Measurements from ENCODE around the gene LRRC58. TPM values are rescaled to one million over a fixed set of nuclear protein-coding genes. Genes with fewer than 3 reads are reported as not detected.

Gene LRRC58
- total and polyA plus RNA-seq, 2 of the 8 experiments (the other 6 are each of a cell fraction or from before 2014, with no cell fraction given) = 4.3 to 15.4 TPM

GRCh38 chr3:120349855-120350125 lies 636 bp upstream of the LRRC58 start:
- H3K4me1 ChIP-seq (replicated peaks in 1 of 4; ENCODE audit: control insufficient read depth in 3 of 4, insufficient read depth in 4 of 4, low read length in 3 of 4) = peaks cover 0 to 4% (median 2%) of the 10 kb centered on the region in 4 experiments; a peak in 2 of 7 replicates
- peak overlapping the region; percentile 10; the same call in 1 of the 2 replicates for H2AFZ ChIP-seq (ENCODE audit: low read length)
- peak overlapping the region; percentile 73 to 88 (median 76); a peak in 6 of 8 replicates for H3K4me3 ChIP-seq (ENCODE audit: extremely low read depth in 1 of 4, insufficient read depth in 2 of 4, low read depth in 3 of 4, low read length in 4 of 4)
- no peak overlapping the region for H4K8ac ChIP-seq (ENCODE audit: extremely low read depth, insufficient read depth, low read length)
- no peak overlapping the region for H2BK5ac ChIP-seq (ENCODE audit: low read depth, low read length)
- H2BK15ac ChIP-seq (ENCODE audit: low read length) = no peak overlapping the region
- ChIA-PET POLR2A (ENCODE audit: partially characterized antibody) (interaction anchor here (0.8 to 2.4 kb wide), 13 partner anchors 8 to 209 kb away, joined by 3 to 11 read pairs (median 5); no protein-coding TSS in a partner anchor), CTCF (ENCODE audit: partially characterized antibody) (interaction anchor here (0.7 to 2.5 kb wide), 9 partner anchors 10 to 729 kb away, joined by 3 to 14 read pairs (median 3); no protein-coding TSS in a partner anchor)
- H3K9ac ChIP-seq (replicated peaks in 1 of 4; ENCODE audit: extremely low read depth in 1 of 4, low read depth in 3 of 4, low read length in 3 of 4) = peak overlapping the region in 2 of 4 experiments; percentile 68 to 77; a peak in 5 of 7 replicates
- FAIRE-seq = no peak
- no peak overlapping the region for H4K91ac ChIP-seq (replicated peaks; ENCODE audit: insufficient read length, low read length)
- H3K79me1 ChIP-seq (ENCODE audit: low read depth, low read length) = peaks cover 2% of the 10 kb centered on the region; the same call in 1 of the 2 replicates
- no peak overlapping the region for H3K14ac ChIP-seq (ENCODE audit: insufficient read length)
- no peak overlapping the region for H3K18ac ChIP-seq (ENCODE audit: extremely low read depth, low read length)
- no peaks in the 10 kb centered on the region for H3K9me3 ChIP-seq (ENCODE audit: insufficient read depth in 2 of 2, low read depth in 1 of 2, low read length in 1 of 2)
- peaks cover 11% of the 10 kb centered on the region for H3K23me2 ChIP-seq (ENCODE audit: low read depth, low read length)
- WGBS, 2 experiments (ENCODE audit: extremely low coverage in 1 of 2, insufficient coverage in 1 of 2, insufficient read length in 1 of 2, insufficient replicate concordance in 2 of 2, low coverage in 1 of 2, low lambda C conversion rate in 2 of 2, missing lambda C conversion rate in 1 of 2) = 25% methylated on average over 6 of the region's 6 CpGs; no CpG with 5 or more reads in 1 of the 2 experiments
- no peak overlapping the region for H2BK20ac ChIP-seq (ENCODE audit: low read length)
- H3K23ac ChIP-seq (ENCODE audit: insufficient read length) = no peak overlapping the region
- peaks cover 0 to 24% of the 10 kb centered on the region in 2 experiments; a peak in 2 of 4 replicates for H3K79me2 ChIP-seq (ENCODE audit: control insufficient read depth in 1 of 2, insufficient read depth in 2 of 2, low read length in 2 of 2)
- H3K27ac ChIP-seq (ENCODE audit: low read depth, low read length) = no peak overlapping the region
- no peak overlapping the region for H2BK12ac ChIP-seq (ENCODE audit: low read depth, low read length)
- peak overlapping the region; percentile 54 for H3K4ac ChIP-seq (replicated peaks; ENCODE audit: insufficient read length, low read depth, low read length)
- no peak for DNase-seq (ENCODE audit: low read depth in 1 of 2, low spot score in 2 of 2)
- H3K27me3 ChIP-seq (replicated peaks in 1 of 4; ENCODE audit: control insufficient read depth in 3 of 4, extremely low read depth in 1 of 4, insufficient read depth in 3 of 4, low read length in 3 of 4) = peaks cover 0 to 6% (median 3%) of the 10 kb centered on the region in 4 experiments; a peak in 3 of 7 replicates
- H4K5ac ChIP-seq (ENCODE audit: insufficient read length, low read depth, low read length) = no peak overlapping the region
- no peak overlapping the region for H2BK120ac ChIP-seq (replicated peaks; ENCODE audit: low read depth, low read length)
- H3K4me2 ChIP-seq (ENCODE audit: insufficient read depth in 1 of 2, low read depth in 2 of 2, low read length in 2 of 2) = peak overlapping the region; percentile 84 to 90
- no peaks in the 10 kb centered on the region for H3K36me3 ChIP-seq (ENCODE audit: control insufficient read depth in 2 of 4, insufficient read depth in 4 of 4, low read length in 3 of 4)
- peaks cover 2% of the 10 kb centered on the region in 2 experiments for H4K20me1 ChIP-seq (replicated peaks in 1 of 2; ENCODE audit: control insufficient read depth in 1 of 2, insufficient read depth in 2 of 2, low read length in 2 of 2)
- H3K56ac ChIP-seq (replicated peaks; ENCODE audit: insufficient read length, low read depth, low read length) = no peak overlapping the region
- no peak overlapping the region for H2AK5ac ChIP-seq (ENCODE audit: low read depth, low read length)
- no peak for TF ChIP-seq NANOG (IDR thresholded peaks at IDR 0.05; ENCODE audit: insufficient read depth, low read depth, low read length, poor library complexity, severe bottlenecking)
- TF ChIP-seq EP300 (IDR thresholded peaks at IDR 0.05; ENCODE audit: borderline replicate concordance in 1 of 2, low read depth in 2 of 2, low read length in 2 of 2) = no peak
- TF ChIP-seq FOSL1 (IDR thresholded peaks at IDR 0.05; ENCODE audit: insufficient read depth, low read depth, low read length) = no peak
- TF ChIP-seq BACH1 (IDR thresholded peaks at IDR 0.05; ENCODE audit: low read length) = no peak
- TF ChIP-seq HDAC2 (IDR thresholded peaks at IDR 0.05; ENCODE audit: borderline replicate concordance in 1 of 2, low read depth in 2 of 2, low read length in 2 of 2) = no peak
- TF ChIP-seq RAD21 (IDR thresholded peaks at IDR 0.05 in 1 of 2, conservative IDR thresholded peaks at IDR 0.05 in 1 of 2; ENCODE audit: low read depth in 2 of 2, low read length in 2 of 2) = no peak
- no peak for TF ChIP-seq SIRT6 (IDR thresholded peaks at IDR 0.05; ENCODE audit: low read length)

Data from H1 (cell line).